Measurements from ENCODE around the gene PNLIPRP2.

Gene PNLIPRP2

DNA sequence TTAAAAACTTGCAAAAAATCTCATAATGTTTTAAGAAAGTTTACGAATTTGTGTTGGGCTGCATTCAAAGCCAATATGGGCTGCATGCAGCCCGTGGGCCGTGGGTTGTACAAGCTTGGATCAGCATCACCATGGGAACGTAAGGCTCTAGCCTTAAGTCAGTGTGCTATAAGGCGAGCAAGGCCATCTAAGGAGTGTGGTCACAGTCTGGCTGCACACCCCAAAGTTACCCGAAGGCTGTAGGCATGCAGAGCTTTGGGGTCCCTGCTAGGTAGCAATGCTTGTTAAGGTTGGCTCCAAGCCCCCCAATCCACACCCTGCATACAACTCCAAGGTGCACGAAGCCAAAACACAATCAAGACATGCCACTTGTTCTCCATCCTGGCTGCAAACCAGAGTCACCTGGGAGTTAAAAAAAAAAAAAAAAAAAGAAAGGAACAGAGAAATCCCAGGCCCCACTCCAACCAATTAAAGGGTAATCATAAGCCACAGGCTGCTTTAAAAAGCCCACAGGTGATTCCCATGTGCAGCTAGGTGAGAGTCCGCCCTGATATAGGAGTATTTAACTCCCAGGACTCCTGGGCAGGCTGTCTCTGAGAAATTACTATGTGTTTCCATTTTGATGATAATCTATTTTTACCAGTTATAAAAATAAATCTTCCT is 8.5 kb upstream of the PNLIPRP2 start:
- in situ Hi-C loops (cut with MboI; ENCODE audit: low sequenced_read_pairs): no loop called here

GRCh38 chr10:116613471-116613870 is 7.3 kb upstream of the PNLIPRP2 start:
- in situ Hi-C loops (cut with MboI; ENCODE audit: low sequenced_read_pairs): no loop called here

DNA sequence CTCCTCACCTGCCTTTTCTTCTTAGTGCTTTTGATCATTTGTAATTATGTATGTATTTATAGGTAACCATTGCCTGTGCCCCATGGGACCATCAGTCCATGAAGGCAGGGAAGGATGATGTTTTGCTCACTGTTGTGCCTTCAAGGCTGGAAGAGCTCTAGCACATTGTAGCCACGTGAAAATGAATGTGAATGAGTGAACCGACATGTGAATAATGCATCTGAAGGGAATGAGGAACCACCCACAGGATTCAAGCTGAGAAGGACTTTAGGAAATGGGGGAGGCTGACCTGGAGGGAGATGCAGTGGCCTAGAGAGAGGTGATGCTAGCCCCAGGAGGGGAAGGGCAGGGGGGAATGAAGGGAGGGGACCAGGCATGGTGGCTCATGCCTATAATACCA is 6.0 kb upstream of the PNLIPRP2 start:
- in situ Hi-C loops (cut with MboI; ENCODE audit: low sequenced_read_pairs): no loop called here

DNA sequence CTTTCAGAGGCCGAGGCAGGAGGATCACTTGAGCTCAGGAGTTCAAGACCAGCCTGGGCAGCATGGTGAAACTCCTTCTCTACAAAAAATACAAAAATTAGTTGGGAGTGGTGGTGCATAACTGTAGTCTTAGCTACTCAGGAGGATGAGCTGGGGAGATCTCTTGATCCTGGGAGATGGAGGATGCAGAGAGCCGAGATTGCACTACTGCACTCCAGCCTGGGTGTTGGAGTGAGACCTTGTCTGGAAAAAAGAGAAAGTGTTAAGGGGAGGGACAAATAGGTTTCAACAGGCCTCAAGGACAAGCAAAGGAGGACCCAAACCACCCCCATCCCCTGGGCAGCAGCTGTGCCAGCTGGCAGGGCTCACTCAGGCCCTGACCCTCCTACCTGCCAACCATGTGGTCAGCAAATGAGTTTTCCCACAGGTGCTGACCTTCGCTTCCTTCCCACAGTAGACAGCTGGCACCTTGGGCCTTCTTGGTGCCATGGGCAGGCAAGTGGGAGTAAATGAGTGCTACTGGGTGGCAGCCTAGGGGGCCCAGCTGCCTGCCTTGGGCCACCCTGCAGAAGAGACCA is 5.5 kb upstream of the PNLIPRP2 start:
- in situ Hi-C loops (cut with MboI; ENCODE audit: low sequenced_read_pairs): no loop called here

DNA sequence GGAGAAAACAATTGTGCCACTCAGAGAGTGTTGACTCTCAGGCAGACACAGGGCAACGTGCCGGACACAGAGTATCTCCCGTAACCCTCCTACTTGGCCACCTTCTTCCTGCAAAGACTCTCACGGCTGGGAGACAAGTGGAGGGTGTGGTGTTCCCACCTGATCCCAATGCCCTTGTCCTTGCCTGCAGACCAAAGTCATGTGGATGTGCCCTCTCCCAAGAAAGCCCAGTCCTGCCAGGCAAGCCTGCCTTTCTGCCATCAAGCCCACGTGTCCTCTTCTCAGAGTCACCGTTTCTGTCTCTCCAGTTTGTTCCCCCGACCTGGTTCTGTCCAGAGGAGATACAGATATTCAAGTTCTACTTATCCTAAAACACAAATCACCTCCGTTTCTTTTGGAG is 723 bp downstream of the PNLIPRP2 start:
- in situ Hi-C loops (cut with MboI; ENCODE audit: low sequenced_read_pairs): no loop called here

DNA sequence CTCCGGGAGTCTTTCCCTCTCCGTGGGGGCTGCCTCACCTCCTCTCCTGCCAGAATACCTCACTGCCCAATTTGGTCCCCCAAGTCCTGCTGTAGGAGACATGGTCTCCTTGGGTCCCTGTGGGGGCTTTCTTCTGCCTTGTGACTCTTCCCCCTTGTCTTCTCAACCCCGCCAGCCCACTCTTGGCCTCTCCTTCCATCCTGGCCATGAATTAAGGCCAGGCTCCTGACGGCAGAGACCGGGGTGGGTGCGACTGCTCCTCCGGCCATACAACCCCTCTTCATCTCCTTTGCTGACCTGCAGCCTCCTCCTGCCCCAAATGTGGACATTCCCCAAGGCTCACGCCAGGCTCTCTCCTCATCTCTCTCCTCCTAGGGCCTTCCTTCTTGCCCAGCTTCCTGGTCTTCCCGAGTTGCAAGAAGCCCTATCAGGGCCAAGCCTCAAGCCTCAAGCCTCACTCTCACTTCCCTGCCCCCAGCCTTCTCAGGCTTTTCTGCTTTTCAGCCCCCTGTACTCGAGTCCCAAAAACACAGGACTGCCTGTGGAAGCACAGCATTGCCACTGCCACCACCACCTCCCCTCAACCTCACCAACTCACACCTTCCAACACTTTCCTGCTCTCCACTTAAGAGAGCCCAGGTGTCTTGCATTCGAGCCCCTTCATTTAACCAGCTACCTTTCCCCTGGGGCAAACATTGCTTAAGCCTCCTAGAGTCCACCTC is 1.3 kb downstream of the PNLIPRP2 start:
- in situ Hi-C loops (cut with MboI; ENCODE audit: low sequenced_read_pairs): no loop called here

DNA sequence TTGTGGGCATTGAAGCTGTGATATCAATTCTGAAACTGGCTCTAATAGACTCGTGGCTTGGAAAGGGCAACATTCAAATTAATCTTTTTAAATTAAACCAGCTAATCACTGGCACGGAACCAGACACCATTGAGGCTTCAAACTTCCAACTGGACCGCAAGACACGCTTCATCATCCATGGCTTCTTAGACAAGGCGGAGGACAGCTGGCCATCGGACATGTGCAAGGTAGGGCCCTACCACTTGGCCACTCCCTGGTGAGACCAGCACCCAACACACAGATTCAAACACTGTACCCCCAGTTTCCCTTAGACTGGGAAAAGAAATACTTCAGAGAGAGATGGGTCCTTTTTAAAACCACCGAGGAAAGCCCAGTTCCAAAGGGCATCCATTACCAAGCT is 5.1 kb downstream of the PNLIPRP2 start:
- in situ Hi-C loops (cut with MboI; ENCODE audit: low sequenced_read_pairs): no loop called here

GRCh38 chr10:116626815-116627214 is 6.1 kb downstream of the PNLIPRP2 start:
- in situ Hi-C loops (cut with MboI; ENCODE audit: low sequenced_read_pairs): no loop called here

DNA sequence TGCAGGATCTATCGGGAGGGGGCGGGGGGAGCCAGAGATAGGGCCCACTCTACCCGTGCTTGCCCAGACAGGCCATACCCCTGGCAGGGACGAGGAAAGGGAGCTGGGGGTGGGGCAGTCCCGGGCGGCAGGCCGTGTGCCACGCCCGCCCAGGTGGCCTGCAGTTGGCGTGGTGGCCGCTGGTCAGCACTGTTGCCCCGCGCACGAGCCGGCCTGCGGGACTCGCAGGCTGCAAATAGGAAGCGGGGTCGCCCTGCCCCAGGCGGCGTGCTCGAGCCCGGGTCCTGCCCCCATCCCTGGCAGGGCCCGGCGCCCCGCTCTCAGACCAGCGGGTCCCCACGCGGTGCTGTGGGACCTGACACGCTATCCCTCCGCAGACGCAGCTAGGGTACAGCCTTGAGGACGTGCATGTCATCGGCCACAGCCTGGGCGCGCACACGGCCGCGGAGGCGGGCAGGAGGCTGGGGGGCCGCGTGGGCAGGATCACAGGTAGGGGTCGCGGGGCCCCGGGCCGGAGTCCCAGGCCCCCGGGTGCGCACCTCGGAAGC is 6.7 kb downstream of the PNLIPRP2 start:
- in situ Hi-C loops (cut with MboI; ENCODE audit: low sequenced_read_pairs): no loop called here

- in situ Hi-C loops (cut with MboI; ENCODE audit: low sequenced_read_pairs): no loop called here
Measured at GRCh38 chr10:116629340-116629739, 8.6 kb downstream of the PNLIPRP2 start.

DNA sequence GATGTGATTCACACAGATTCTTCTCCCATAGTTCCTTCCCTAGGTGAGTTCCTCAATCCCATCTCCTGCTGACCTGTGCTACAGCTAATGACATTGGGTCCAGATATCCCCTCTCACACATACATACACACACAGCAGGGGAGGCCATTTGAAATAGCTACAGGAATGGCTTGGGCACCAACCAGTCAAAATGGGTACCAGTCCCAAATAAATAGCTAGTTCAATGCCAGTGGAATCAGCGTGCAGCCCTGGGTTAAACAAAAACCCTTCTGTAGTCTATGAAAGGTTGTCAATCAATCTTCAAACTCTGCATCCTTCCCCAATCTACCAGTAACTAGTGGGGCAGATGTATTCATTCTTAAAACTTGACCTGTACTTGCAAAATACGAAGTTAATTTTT is 9.3 kb downstream of the PNLIPRP2 start:
- in situ Hi-C loops (cut with MboI; ENCODE audit: low sequenced_read_pairs): no loop called here

- in situ Hi-C loops (cut with MboI; ENCODE audit: low sequenced_read_pairs): no loop called here
Measured at GRCh38 chr10:116631871-116632295, 11.1 kb downstream of the PNLIPRP2 start.

- in situ Hi-C loops (cut with MboI; ENCODE audit: low sequenced_read_pairs): no loop called here
Measured at GRCh38 chr10:116632596-116633215, 12.0 kb downstream of the PNLIPRP2 start.

GRCh38 chr10:116633216-116633600 is 12.5 kb downstream of the PNLIPRP2 start:
- in situ Hi-C loops (cut with MboI; ENCODE audit: low sequenced_read_pairs): no loop called here

- in situ Hi-C loops (cut with MboI; ENCODE audit: low sequenced_read_pairs): no loop called here
Measured at GRCh38 chr10:116634126-116634975, 13.6 kb downstream of the PNLIPRP2 start.

GRCh38 chr10:116636385-116636784 is 15.6 kb downstream of the PNLIPRP2 start:
- in situ Hi-C loops (cut with MboI; ENCODE audit: low sequenced_read_pairs): no loop called here

- in situ Hi-C loops (cut with MboI; ENCODE audit: low sequenced_read_pairs): no loop called here
Measured at GRCh38 chr10:116636976-116637375, 16.2 kb downstream of the PNLIPRP2 start.

GRCh38 chr10:116637830-116638229 is 17.1 kb downstream of the PNLIPRP2 start:
- in situ Hi-C loops (cut with MboI; ENCODE audit: low sequenced_read_pairs): no loop called here

GRCh38 chr10:116646502-116646901 is 25.7 kb downstream of the PNLIPRP2 start:
- in situ Hi-C loops (cut with MboI; ENCODE audit: low sequenced_read_pairs): no loop called here

GRCh38 chr10:116648903-116649302 is 28.1 kb downstream of the PNLIPRP2 start:
- in situ Hi-C loops (cut with MboI; ENCODE audit: low sequenced_read_pairs): no loop called here

- in situ Hi-C loops (cut with MboI; ENCODE audit: low sequenced_read_pairs): no loop called here
Measured at GRCh38 chr10:116653885-116654284, 33.1 kb downstream of the PNLIPRP2 start.
